Gastroesophageal sphincter (tissue), 4 donors: Measurements from ENCODE around the gene SHH. TPM values are rescaled to one million over a fixed set of nuclear protein-coding genes. Genes with fewer than 3 reads are reported as not detected.

Experiments used
- ATAC-seq: fragments of 150-250 bp; one replicate; pipeline ENCODE4 v1.9.1; 2016; ENCODE audit warnings: mild to moderate bottlenecking, moderate library complexity
- H3K27ac ChIP-seq, 4 donors: fragments of 200-600 bp; sonication (generic) in 3 of 4; 1 replicate in 3 of 4; 2 replicates in 1 of 4; pipeline ENCODE4 v1.5.1; 2016 to 2019
- H3K27me3 ChIP-seq: fragments of 200-600 bp; sonication (generic); one replicate; pipeline ENCODE4 v1.5.1; 2019
- H3K36me3 ChIP-seq, 2 donors: fragments of 200-600 bp; sonication (generic); one replicate each; pipeline ENCODE4 v1.5.1; 2019; ENCODE audit warnings: control low read depth in 1 of 2
- H3K4me1 ChIP-seq, 3 donors: fragments of 200-600 bp; sonication (generic); 1 replicate in 2 of 3; 2 replicates in 1 of 3; pipeline ENCODE4 v1.5.1; 2016 to 2019; ENCODE audit warnings: control low read depth in 2 of 3
- H3K4me3 ChIP-seq, 2 donors: fragments of 200-600 bp; sonication (generic); one replicate each; pipeline ENCODE4 v1.5.1; 2019; ENCODE audit warnings: mild to moderate bottlenecking in 1 of 2, moderate library complexity in 1 of 2
- H3K9me3 ChIP-seq, 3 donors: fragments of 200-600 bp; sonication (generic); one replicate each; pipeline ENCODE4 v1.5.1; 2017 to 2019; ENCODE audit warnings: control low read depth in 2 of 3
- CTCF ChIP-seq, 4 experiments: fragments of 200-600 bp in 2 of 4; fragments of 450-650 bp in 2 of 4; sonication (generic) in 1 of 4; IDR thresholded peaks; one replicate each; pipeline ENCODE4 v1.5.1; 2017 to 2019; ENCODE audit warnings: antibody characterized with exemption in 4 of 4, mild to moderate bottlenecking in 2 of 4, moderate library complexity in 2 of 4
- EP300 ChIP-seq: sonication (generic); formaldehyde crosslinking; IDR thresholded peaks from one replicate; pipeline ENCODE4 v1.6.1; 2017; ENCODE audit warnings: antibody characterized with exemption, mild to moderate bottlenecking
- POLR2A ChIP-seq, 2 donors: fragments of 450-650 bp; IDR thresholded peaks; one replicate each; pipeline ENCODE4 v1.6.1; 2017; ENCODE audit warnings: antibody characterized with exemption in 2 of 2, mild to moderate bottlenecking in 2 of 2, moderate library complexity in 1 of 2
- POLR2AphosphoS5 ChIP-seq: sonication (generic); formaldehyde crosslinking; IDR thresholded peaks from one replicate; pipeline ENCODE4 v1.6.1; 2017; ENCODE audit warnings: antibody characterized with exemption
- WGBS, 2 donors: methylation state at CpG; one replicate each; pipeline ENCODE4 v1.1.5; 2018; ENCODE audit warnings: low coverage in 1 of 2; 5-methylcytosine and 5-hydroxymethylcytosine counted together
- total RNA-seq, 4 donors: library from RNA; depleted of rRNA; stranded (reverse); fragments of >200 nt; gene quantifications; one replicate each; pipeline ENCODE4 v1.1.0, GENCODE V29; 2016

SHH gene
- total RNA-seq, 4 donors from 2014 or later = 0.08 TPM; not detected in 3

GRCh38 chr7:155807065-155807671 lies 5.1 kb downstream of the SHH start:
- Histone ChIP-seq H3K9me3 (no peaks in the 10 kb centered on the region), H3K36me3 (no peaks in the 10 kb centered on the region), H3K4me1 (peaks cover 0 to 90% (median 34%) of the 10 kb centered on the region in 3 donors), H3K27me3 (peaks cover 100% of the 10 kb centered on the region), H3K27ac (no peak overlapping the region), H3K4me3 (no peak overlapping the region)
- 21 to 31% methylated on average over 5 to 12 of the region's 19 CpGs for WGBS, 2 donors
- ATAC-seq = no peak
- TF ChIP-seq POLR2AphosphoS5 (no peak), EP300 (no peak), POLR2A (IDR thresholded peaks at IDR 0.05) (no peak), CTCF (IDR thresholded peaks at IDR 0.05) (no peak)

GRCh38 chr7:155806096-155806871 lies 6.0 kb downstream of the SHH start:
- TF ChIP-seq POLR2AphosphoS5 = no peak
- no peak for TF ChIP-seq POLR2A (IDR thresholded peaks at IDR 0.05)
- no peak for TF ChIP-seq CTCF (IDR thresholded peaks at IDR 0.05)
- no peak for TF ChIP-seq EP300
- 9 to 17% methylated on average over 2 to 15 of the region's 47 CpGs for WGBS, 2 donors
- H3K27ac ChIP-seq = no peak overlapping the region
- ATAC-seq = no peak
- peak overlapping the region in 1 of 2 donors; percentile 43 for H3K4me3 ChIP-seq
- peaks cover 0 to 84% (median 34%) of the 10 kb centered on the region in 3 donors for H3K4me1 ChIP-seq
- H3K9me3 ChIP-seq = no peaks in the 10 kb centered on the region
- H3K27me3 ChIP-seq = peaks cover 100% of the 10 kb centered on the region
- no peaks in the 10 kb centered on the region for H3K36me3 ChIP-seq

GRCh38 chr7:155805826-155806095 lies 6.5 kb downstream of the SHH start:
- Histone ChIP-seq H3K4me3 (peak overlapping the region; percentile 6 to 43), H3K27me3 (peaks cover 100% of the 10 kb centered on the region), H3K27ac (no peak overlapping the region), H3K9me3 (no peaks in the 10 kb centered on the region), H3K4me1 (peaks cover 0 to 79% (median 34%) of the 10 kb centered on the region in 3 donors), H3K36me3 (no peaks in the 10 kb centered on the region)
- ATAC-seq = no peak
- WGBS, 2 donors = no CpG with 5 or more reads among the region's 18 CpGs
- TF ChIP-seq POLR2AphosphoS5 = no peak
- TF ChIP-seq EP300 = no peak
- no peak for TF ChIP-seq CTCF (IDR thresholded peaks at IDR 0.05)
- TF ChIP-seq POLR2A (IDR thresholded peaks at IDR 0.05) = no peak

- peaks cover 0 to 73% (median 32%) of the 10 kb centered on the region in 3 donors for H3K4me1 ChIP-seq
- H3K27ac ChIP-seq = no peak overlapping the region
- 0 to 2% methylated on average over 1 to 9 of the region's 91 CpGs for WGBS, 2 donors
- no peaks in the 10 kb centered on the region for H3K36me3 ChIP-seq
- TF ChIP-seq POLR2A (IDR thresholded peaks at IDR 0.05) (no peak), CTCF (IDR thresholded peaks at IDR 0.05) (peak in 3 of 4 experiments; percentile 7 to 42 (median 36))
- peaks cover 100% of the 10 kb centered on the region for H3K27me3 ChIP-seq
- ATAC-seq = no peak
- peak overlapping the region; percentile 6 to 43 for H3K4me3 ChIP-seq
- no peaks in the 10 kb centered on the region for H3K9me3 ChIP-seq
Observed at GRCh38 chr7:155804897-155805825, 7.1 kb downstream of the SHH start.
